ENCODE measurements around the gene MSH3. TPM values are rescaled to one million over a fixed set of nuclear protein-coding genes. Genes with fewer than 3 reads are reported as not detected.

MSH3 gene
- total RNA-seq, 1 donor from 2014 or later: 19.3 TPM

DNA sequence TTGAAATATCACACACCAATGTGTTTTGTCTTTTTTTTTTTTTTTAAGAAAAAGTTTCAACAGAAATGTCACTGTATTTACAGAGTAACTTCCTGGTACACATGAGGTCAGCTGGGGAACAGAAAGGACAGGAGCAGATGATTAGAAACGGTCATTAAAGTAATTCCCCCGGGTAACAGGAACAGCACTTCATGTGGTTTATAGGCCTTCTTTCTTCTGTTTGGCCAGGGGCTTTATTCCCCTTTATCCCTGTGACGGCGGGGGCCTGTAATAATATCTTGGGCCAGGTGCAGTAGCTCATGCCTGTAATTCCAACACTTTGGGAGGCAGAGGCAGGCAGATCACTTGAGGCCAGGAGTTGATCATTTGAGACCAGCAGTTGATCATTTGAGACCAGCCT lies 30.5 kb upstream of the MSH3 start:
- Histone ChIP-seq H3K9ac (ENCODE audit: low read depth in 1 of 3, low read length in 3 of 3) (no peak overlapping the region), H3K4me3 (ENCODE audit: low read length in 3 of 3) (no peak overlapping the region), H3K27me3 (ENCODE audit: control insufficient read depth in 3 of 3, insufficient read depth in 3 of 3, low read length in 3 of 3) (no peaks in the 10 kb centered on the region), H3K27ac (ENCODE audit: low read depth, low read length) (no peak overlapping the region), H3K4me1 (ENCODE audit: control insufficient read depth in 3 of 3, insufficient read depth in 3 of 3, low read length in 3 of 3) (no peaks in the 10 kb centered on the region), H3K9me3 (ENCODE audit: control insufficient read depth in 3 of 3, low read length in 3 of 3) (no peaks in the 10 kb centered on the region), H3K36me3 (ENCODE audit: control insufficient read depth in 3 of 3, insufficient read depth in 3 of 3, low read length in 3 of 3) (no peaks in the 10 kb centered on the region)

GRCh38 chr5:80625230-80625629 lies 29.2 kb upstream of the MSH3 start:
- H3K27ac ChIP-seq (ENCODE audit: low read depth, low read length): no peak overlapping the region
- no peaks in the 10 kb centered on the region for H3K36me3 ChIP-seq (ENCODE audit: control insufficient read depth in 3 of 3, insufficient read depth in 3 of 3, low read length in 3 of 3)
- no peaks in the 10 kb centered on the region for H3K27me3 ChIP-seq (ENCODE audit: control insufficient read depth in 3 of 3, insufficient read depth in 3 of 3, low read length in 3 of 3)
- no peak overlapping the region for H3K4me3 ChIP-seq (ENCODE audit: low read length in 3 of 3)
- no peak overlapping the region for H3K9ac ChIP-seq (ENCODE audit: low read depth in 1 of 3, low read length in 3 of 3)
- H3K4me1 ChIP-seq (ENCODE audit: control insufficient read depth in 3 of 3, insufficient read depth in 3 of 3, low read length in 3 of 3): no peaks in the 10 kb centered on the region
- H3K9me3 ChIP-seq (ENCODE audit: control insufficient read depth in 3 of 3, low read length in 3 of 3): no peaks in the 10 kb centered on the region

DNA sequence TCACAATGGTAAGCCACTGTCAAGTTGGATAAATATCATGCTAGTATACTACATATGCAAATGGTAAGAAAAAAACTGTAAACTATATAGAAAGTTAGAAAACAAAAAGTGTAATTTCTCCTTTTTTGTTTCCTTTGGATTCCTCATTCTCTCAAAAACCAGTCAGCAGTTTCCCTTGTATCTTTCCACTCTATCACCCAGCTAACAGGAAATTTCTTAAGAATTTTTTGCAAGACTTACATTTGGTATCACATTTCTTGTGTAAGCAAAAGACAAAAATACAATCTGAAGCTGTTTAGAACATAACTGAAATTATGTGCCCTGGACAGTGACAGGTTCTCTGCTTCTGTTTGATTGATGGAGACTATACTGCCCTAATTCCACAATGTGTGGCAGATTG lies 25.2 kb upstream of the MSH3 start:
- H3K27me3 ChIP-seq (ENCODE audit: control insufficient read depth in 3 of 3, insufficient read depth in 3 of 3, low read length in 3 of 3): no peaks in the 10 kb centered on the region
- peaks cover 0 to 18% (median 5%) of the 10 kb centered on the region in 3 donors for H3K36me3 ChIP-seq (ENCODE audit: control insufficient read depth in 3 of 3, insufficient read depth in 3 of 3, low read length in 3 of 3)
- H3K4me3 ChIP-seq (ENCODE audit: low read length in 3 of 3): no peak overlapping the region
- H3K9me3 ChIP-seq (ENCODE audit: control insufficient read depth in 3 of 3, low read length in 3 of 3): no peaks in the 10 kb centered on the region
- no peak overlapping the region for H3K27ac ChIP-seq (ENCODE audit: low read depth, low read length)
- no peaks in the 10 kb centered on the region for H3K4me1 ChIP-seq (ENCODE audit: control insufficient read depth in 3 of 3, insufficient read depth in 3 of 3, low read length in 3 of 3)
- no peak overlapping the region for H3K9ac ChIP-seq (ENCODE audit: low read depth in 1 of 3, low read length in 3 of 3)

DNA sequence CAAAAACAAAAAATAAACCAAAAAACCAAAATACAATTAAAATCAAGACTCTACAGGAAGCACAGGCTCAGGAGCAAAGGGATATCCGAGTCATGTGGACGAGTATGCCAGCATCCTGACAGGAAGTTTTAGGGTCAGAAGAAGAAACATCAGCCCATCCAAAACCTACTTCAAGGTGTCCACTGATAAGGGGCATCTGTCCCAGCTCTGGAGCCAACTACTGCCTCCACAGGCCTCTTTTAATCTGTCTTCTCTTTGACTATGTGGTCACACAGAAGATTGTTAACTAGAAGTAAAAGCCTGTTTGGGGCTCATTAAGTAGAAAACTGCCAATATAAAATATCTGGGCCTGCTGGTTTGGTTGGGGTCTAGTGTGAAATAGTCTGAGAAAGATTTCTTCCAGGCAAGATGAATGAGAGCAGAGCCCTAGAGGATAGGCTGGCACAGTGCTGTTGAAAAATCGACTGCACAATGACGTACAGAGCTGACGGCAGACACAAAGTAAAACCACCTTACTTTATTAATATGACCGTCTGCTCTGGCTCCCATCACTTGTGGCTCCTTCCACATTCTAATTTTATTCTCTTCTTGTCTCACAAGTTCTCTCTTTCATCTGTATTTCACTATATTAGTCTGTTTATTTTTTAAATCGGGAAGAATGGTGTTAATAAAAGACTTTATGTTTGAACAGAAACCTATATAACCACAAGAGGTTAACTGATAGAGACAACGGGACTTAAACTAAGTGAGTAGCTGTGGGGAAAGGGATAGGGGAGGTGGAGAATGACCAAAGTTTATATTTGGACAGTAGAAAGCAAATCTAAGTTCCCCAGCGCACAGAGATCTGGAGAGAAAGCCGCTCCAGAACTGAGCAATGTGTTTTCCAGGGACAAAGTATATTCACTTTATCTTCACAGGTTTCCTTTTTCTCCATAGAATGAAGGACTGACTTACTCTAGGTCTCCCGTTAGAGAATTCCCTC lies 22.9 kb upstream of the MSH3 start:
- Histone ChIP-seq H3K4me1 (ENCODE audit: control insufficient read depth in 3 of 3, insufficient read depth in 3 of 3, low read length in 3 of 3) (no peaks in the 10 kb centered on the region), H3K27ac (ENCODE audit: low read depth, low read length) (no peak overlapping the region)

DNA sequence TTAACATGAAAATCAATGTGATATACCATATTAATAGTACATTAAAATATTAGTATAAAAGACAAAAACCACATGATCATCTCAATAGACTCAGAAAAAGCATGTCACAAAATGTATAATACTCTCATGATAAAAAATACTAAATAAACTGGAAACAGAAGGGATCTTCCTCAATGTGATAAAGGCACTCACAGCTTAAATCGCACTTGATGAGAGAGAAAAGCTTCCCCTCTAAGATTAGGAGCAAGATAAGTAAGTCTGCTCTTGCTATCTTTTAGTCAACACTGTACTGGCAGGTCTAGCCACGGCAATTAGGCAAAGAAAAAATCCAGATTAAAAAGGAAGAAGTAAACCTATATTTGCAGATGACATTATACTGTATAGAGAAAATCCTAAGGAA lies 21.8 kb upstream of the MSH3 start:
- Histone ChIP-seq H3K36me3 (ENCODE audit: control insufficient read depth in 3 of 3, insufficient read depth in 3 of 3, low read length in 3 of 3) (peaks cover 2 to 18% (median 5%) of the 10 kb centered on the region in 3 donors), H3K27ac (ENCODE audit: low read depth, low read length) (no peak overlapping the region), H3K4me3 (ENCODE audit: low read length in 3 of 3) (no peak overlapping the region), H3K4me1 (ENCODE audit: control insufficient read depth in 3 of 3, insufficient read depth in 3 of 3, low read length in 3 of 3) (no peaks in the 10 kb centered on the region), H3K9me3 (ENCODE audit: control insufficient read depth in 3 of 3, low read length in 3 of 3) (no peaks in the 10 kb centered on the region), H3K27me3 (ENCODE audit: control insufficient read depth in 3 of 3, insufficient read depth in 3 of 3, low read length in 3 of 3) (no peaks in the 10 kb centered on the region), H3K9ac (ENCODE audit: low read depth in 1 of 3, low read length in 3 of 3) (no peak overlapping the region)

More for the DNA sequence above, 22.9 kb upstream of the MSH3 start:
- Histone ChIP-seq H3K4me3 (ENCODE audit: low read length in 3 of 3) (no peak overlapping the region), H3K36me3 (ENCODE audit: control insufficient read depth in 3 of 3, insufficient read depth in 3 of 3, low read length in 3 of 3) (peaks cover 2 to 18% (median 5%) of the 10 kb centered on the region in 3 donors), H3K27me3 (ENCODE audit: control insufficient read depth in 3 of 3, insufficient read depth in 3 of 3, low read length in 3 of 3) (no peaks in the 10 kb centered on the region), H3K9ac (ENCODE audit: low read depth in 1 of 3, low read length in 3 of 3) (no peak overlapping the region), H3K9me3 (ENCODE audit: control insufficient read depth in 3 of 3, low read length in 3 of 3) (no peaks in the 10 kb centered on the region)

DNA sequence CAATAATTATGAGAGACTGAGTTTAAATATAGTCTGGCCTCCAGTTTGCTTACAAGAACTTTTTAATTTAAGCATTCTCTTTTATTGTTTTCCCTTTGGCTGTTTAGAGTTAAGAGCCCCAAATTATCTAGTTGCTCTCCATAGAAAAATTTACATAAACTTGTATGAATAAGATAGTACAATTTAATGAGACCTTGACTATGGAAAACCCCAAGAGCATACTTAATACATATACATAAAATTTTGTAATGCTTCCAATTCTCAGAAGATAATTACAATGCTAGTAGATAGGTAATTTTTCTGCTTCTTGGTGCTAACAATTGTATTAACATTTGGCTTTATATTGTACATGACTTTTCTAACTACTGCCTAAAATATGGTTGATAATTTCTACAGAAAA lies 20.3 kb upstream of the MSH3 start:
- Histone ChIP-seq H3K27me3 (ENCODE audit: control insufficient read depth in 3 of 3, insufficient read depth in 3 of 3, low read length in 3 of 3) (no peaks in the 10 kb centered on the region), H3K4me1 (ENCODE audit: control insufficient read depth in 3 of 3, insufficient read depth in 3 of 3, low read length in 3 of 3) (no peaks in the 10 kb centered on the region), H3K9ac (ENCODE audit: low read depth in 1 of 3, low read length in 3 of 3) (no peak overlapping the region), H3K36me3 (ENCODE audit: control insufficient read depth in 3 of 3, insufficient read depth in 3 of 3, low read length in 3 of 3) (peaks cover 2 to 24% (median 5%) of the 10 kb centered on the region in 3 donors), H3K9me3 (ENCODE audit: control insufficient read depth in 3 of 3, low read length in 3 of 3) (no peaks in the 10 kb centered on the region), H3K4me3 (ENCODE audit: low read length in 3 of 3) (no peak overlapping the region), H3K27ac (ENCODE audit: low read depth, low read length) (no peak overlapping the region)

DNA sequence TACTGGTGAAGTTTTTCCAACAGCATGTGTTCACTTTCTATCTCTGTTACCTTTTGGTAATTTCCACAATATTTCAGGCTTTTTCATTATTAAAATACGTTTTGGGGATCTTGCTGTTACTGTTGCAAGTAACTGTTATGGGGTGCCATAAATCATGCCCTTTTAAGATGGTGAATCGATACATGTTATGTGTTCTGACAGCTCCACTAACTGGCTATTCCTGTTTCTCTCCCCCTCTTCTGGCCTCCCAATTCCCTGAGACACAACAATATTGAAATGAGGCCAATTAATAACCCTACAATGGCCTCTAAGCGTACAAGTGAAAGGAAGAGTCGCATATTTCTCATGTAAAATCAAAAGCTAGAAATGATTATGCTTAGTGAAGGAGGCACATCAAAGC lies 13.1 kb upstream of the MSH3 start:
- Histone ChIP-seq H3K4me1 (ENCODE audit: control insufficient read depth in 3 of 3, insufficient read depth in 3 of 3, low read length in 3 of 3) (no peaks in the 10 kb centered on the region), H3K36me3 (ENCODE audit: control insufficient read depth in 3 of 3, insufficient read depth in 3 of 3, low read length in 3 of 3) (peaks cover 3 to 21% (median 10%) of the 10 kb centered on the region in 3 donors), H3K9ac (ENCODE audit: low read depth in 1 of 3, low read length in 3 of 3) (no peak overlapping the region), H3K9me3 (ENCODE audit: control insufficient read depth in 3 of 3, low read length in 3 of 3) (no peaks in the 10 kb centered on the region), H3K27ac (ENCODE audit: low read depth, low read length) (no peak overlapping the region), H3K27me3 (ENCODE audit: control insufficient read depth in 3 of 3, insufficient read depth in 3 of 3, low read length in 3 of 3) (no peaks in the 10 kb centered on the region), H3K4me3 (ENCODE audit: low read length in 3 of 3) (no peak overlapping the region)

DNA sequence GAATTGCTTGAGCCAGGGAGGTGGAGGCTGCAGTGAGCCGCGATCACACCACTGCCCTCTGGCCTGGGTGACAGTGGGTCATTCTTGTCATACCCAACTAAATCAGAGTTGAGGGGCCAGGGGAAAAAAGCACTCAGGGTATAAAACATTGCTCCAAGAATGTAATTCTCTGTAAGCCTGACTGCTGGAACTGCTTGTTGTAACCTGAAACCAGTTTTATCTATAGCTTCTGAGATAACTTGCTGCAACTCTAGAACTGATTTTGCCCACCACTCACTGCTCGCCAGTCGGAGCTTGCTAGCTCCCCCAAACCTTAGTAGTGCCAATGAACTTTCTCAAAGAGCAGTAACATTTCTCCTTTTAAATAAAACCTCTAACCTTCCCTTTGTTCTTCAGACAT lies 9.6 kb upstream of the MSH3 start:
- Histone ChIP-seq H3K27me3 (ENCODE audit: control insufficient read depth in 3 of 3, insufficient read depth in 3 of 3, low read length in 3 of 3) (no peaks in the 10 kb centered on the region), H3K4me3 (ENCODE audit: low read length in 3 of 3) (no peak overlapping the region), H3K9ac (ENCODE audit: low read depth in 1 of 3, low read length in 3 of 3) (no peak overlapping the region), H3K4me1 (ENCODE audit: control insufficient read depth in 3 of 3, insufficient read depth in 3 of 3, low read length in 3 of 3) (no peaks in the 10 kb centered on the region), H3K27ac (ENCODE audit: low read depth, low read length) (no peak overlapping the region), H3K9me3 (ENCODE audit: control insufficient read depth in 3 of 3, low read length in 3 of 3) (no peaks in the 10 kb centered on the region), H3K36me3 (ENCODE audit: control insufficient read depth in 3 of 3, insufficient read depth in 3 of 3, low read length in 3 of 3) (peaks cover 3 to 21% (median 10%) of the 10 kb centered on the region in 3 donors)

DNA sequence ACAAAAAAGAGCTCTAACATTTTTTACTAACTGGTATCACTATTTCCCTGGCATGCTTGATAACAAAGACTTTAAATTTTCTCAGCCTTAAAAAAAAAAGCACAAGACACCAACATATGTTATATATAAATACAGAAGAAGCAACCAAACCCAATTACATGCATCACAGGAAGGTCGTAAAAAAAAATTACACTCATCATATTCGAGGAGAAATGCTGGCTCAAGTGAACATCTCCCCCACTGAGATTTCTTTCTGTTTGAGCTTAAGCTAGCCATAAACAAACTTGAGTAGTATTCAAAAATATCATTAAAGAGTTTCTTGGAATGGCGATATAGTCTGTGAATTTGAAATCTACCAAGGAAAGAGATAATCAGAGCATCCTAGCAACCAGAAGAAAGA lies 7.5 kb upstream of the MSH3 start:
- Histone ChIP-seq H3K4me1 (ENCODE audit: control insufficient read depth in 3 of 3, insufficient read depth in 3 of 3, low read length in 3 of 3) (no peaks in the 10 kb centered on the region), H3K27ac (ENCODE audit: low read depth, low read length) (no peak overlapping the region), H3K9ac (ENCODE audit: low read depth in 1 of 3, low read length in 3 of 3) (no peak overlapping the region), H3K36me3 (ENCODE audit: control insufficient read depth in 3 of 3, insufficient read depth in 3 of 3, low read length in 3 of 3) (peaks cover 3 to 15% (median 3%) of the 10 kb centered on the region in 3 donors), H3K4me3 (ENCODE audit: low read length in 3 of 3) (no peak overlapping the region), H3K27me3 (ENCODE audit: control insufficient read depth in 3 of 3, insufficient read depth in 3 of 3, low read length in 3 of 3) (no peaks in the 10 kb centered on the region), H3K9me3 (ENCODE audit: control insufficient read depth in 3 of 3, low read length in 3 of 3) (no peaks in the 10 kb centered on the region)

DNA sequence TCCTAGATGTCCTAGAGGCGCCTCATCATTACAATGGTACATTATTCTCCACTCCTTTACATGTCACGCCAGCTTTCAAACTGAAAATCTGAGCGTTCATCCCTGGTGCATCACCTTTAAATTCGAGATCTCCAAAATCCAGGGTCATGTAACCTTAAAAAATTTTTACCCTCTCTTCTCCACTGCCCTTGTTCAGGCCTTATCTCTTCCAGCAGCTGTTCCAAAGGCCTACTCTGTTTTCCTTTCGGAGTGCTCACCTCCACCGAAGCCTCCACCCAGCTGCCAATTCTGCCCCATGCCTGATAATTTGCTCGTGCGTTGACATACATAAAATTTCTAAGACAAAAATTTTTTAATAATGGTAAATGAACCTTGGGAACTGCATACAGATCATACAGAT lies 950 bp upstream of the MSH3 start:
- peaks cover 4 to 13% (median 12%) of the 10 kb centered on the region in 3 donors for H3K4me1 ChIP-seq (ENCODE audit: control insufficient read depth in 3 of 3, insufficient read depth in 3 of 3, low read length in 3 of 3)
- peak overlapping the region in 1 of 3 donors; percentile 61 for H3K4me3 ChIP-seq (ENCODE audit: low read length in 3 of 3)
- H3K27ac ChIP-seq (ENCODE audit: low read depth, low read length): no peak overlapping the region
- peaks cover 3 to 19% (median 5%) of the 10 kb centered on the region in 3 donors for H3K36me3 ChIP-seq (ENCODE audit: control insufficient read depth in 3 of 3, insufficient read depth in 3 of 3, low read length in 3 of 3)
- no peak overlapping the region for H3K9ac ChIP-seq (ENCODE audit: low read depth in 1 of 3, low read length in 3 of 3)
- H3K9me3 ChIP-seq (ENCODE audit: control insufficient read depth in 3 of 3, low read length in 3 of 3): no peaks in the 10 kb centered on the region
- H3K27me3 ChIP-seq (ENCODE audit: control insufficient read depth in 3 of 3, insufficient read depth in 3 of 3, low read length in 3 of 3): no peaks in the 10 kb centered on the region

Data from skeletal muscle tissue (tissue), 4 donors.